ENCODE results near the gene SALL2. TPM values are rescaled to one million over a fixed set of nuclear protein-coding genes. Genes with fewer than 3 reads are reported as not detected.

The SALL2 gene
- total RNA-seq, 1 experiment from 2014 or later: 0.47 TPM

DNA sequence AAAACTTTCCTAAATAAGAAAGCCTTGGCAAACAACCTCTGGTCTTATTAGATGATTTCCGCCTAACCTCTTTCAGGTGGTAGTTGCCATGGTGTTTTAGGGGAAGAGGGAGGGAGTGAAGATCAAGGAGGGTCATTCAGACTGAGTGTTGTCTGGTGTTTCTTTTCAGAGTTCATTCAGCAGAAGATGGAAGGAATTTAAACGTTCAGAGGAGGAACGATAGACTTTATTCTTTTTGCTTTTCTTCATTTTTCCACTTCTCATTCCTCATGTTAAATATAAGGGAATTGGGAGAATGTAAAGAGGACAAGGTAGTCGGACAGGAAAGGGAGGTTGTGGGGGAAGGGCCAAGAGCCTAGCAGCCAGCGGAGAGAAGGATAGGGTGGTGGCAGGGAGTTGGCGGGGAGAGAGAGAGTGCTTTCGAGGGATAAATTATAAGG is 17.4 kb upstream of the SALL2 start:
- Histone ChIP-seq H3K9me2 (ENCODE audit: insufficient read depth) (no peaks in the 10 kb centered on the region), H3K27me3 (ENCODE audit: insufficient read depth, low read length) (0 out of 2 replicates have a peak, but pooled peaks cover 3% of the 10 kb centered on the region), H4K20me1 (ENCODE audit: insufficient read depth) (no peaks in the 10 kb centered on the region), H3K4me1 (ENCODE audit: control insufficient read depth in 1 of 2, insufficient read depth in 2 of 2, low read length in 2 of 2) (no peaks in the 10 kb centered on the region), H3K9me3 (ENCODE audit: control insufficient read depth in 1 of 2, insufficient read depth in 1 of 2, low read depth in 1 of 2, low read length in 2 of 2) (no peaks in the 10 kb centered on the region), H3K79me2 (ENCODE audit: insufficient read depth, low read length) (no peaks in the 10 kb centered on the region), H3K4me3 (replicated peaks in 1 of 2; ENCODE audit: low read depth in 1 of 2, low read length in 2 of 2) (no peak overlapping the region), H3K27ac (ENCODE audit: low read depth, low read length) (no peak overlapping the region), H2AFZ (ENCODE audit: low read depth, low read length, poor library complexity, severe bottlenecking) (no peak overlapping the region), H3K4me2 (ENCODE audit: low read length) (no peak overlapping the region), H3K36me3 (ENCODE audit: control insufficient read depth in 1 of 2, insufficient read depth in 2 of 2, low read length in 2 of 2) (no peaks in the 10 kb centered on the region), H3K9ac (ENCODE audit: low read length) (no peak overlapping the region)
- POLR2A ChIA-PET: no interaction called here
- no peak for TF ChIP-seq SP1 (IDR thresholded peaks at IDR 0.05; ENCODE audit: low read depth)
- no peak for TF ChIP-seq ZFX (IDR thresholded peaks at IDR 0.05)
- TF ChIP-seq ELF1 (IDR thresholded peaks at IDR 0.05; ENCODE audit: borderline replicate concordance, low read depth): no peak
- TF ChIP-seq, protein P1, sequence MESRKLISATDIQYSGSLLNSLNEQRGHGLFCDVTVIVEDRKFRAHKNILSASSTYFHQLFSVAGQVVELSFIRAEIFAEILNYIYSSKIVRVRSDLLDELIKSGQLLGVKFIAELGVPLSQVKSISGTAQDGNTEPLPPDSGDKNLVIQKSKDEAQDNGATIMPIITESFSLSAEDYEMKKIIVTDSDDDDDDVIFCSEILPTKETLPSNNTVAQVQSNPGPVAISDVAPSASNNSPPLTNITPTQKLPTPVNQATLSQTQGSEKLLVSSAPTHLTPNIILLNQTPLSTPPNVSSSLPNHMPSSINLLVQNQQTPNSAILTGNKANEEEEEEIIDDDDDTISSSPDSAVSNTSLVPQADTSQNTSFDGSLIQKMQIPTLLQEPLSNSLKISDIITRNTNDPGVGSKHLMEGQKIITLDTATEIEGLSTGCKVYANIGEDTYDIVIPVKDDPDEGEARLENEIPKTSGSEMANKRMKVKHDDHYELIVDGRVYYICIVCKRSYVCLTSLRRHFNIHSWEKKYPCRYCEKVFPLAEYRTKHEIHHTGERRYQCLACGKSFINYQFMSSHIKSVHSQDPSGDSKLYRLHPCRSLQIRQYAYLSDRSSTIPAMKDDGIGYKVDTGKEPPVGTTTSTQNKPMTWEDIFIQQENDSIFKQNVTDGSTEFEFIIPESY (IDR thresholded peaks at IDR 0.05; ENCODE audit: extremely low read depth, insufficient replicate concordance, low read length): no peak
- no peak for TF ChIP-seq FOSL1 (IDR thresholded peaks at IDR 0.05; ENCODE audit: low read depth)
- no peak for TF ChIP-seq SRF (IDR thresholded peaks at IDR 0.05; ENCODE audit: low read depth)
- no peak for TF ChIP-seq REST (IDR thresholded peaks at IDR 0.05; ENCODE audit: low read depth)
- no peak for TF ChIP-seq MAX (IDR thresholded peaks at IDR 0.05)
- TF ChIP-seq JUND (IDR thresholded peaks at IDR 0.05): no peak
- no peak for TF ChIP-seq SIN3A (IDR thresholded peaks at IDR 0.05; ENCODE audit: low read depth)
- no peak for TF ChIP-seq ZNF274 (IDR thresholded peaks at IDR 0.05; ENCODE audit: low read depth, low read length)
- no peak for TF ChIP-seq RAD21 (IDR thresholded peaks at IDR 0.05; ENCODE audit: low read depth)
- TF ChIP-seq EZH2 (IDR thresholded peaks at IDR 0.05): no peak
- TF ChIP-seq TCF7L2 (IDR thresholded peaks at IDR 0.05; ENCODE audit: borderline replicate concordance, extremely low read depth, insufficient read depth, insufficient read length): no peak
- TF ChIP-seq, protein P2, sequence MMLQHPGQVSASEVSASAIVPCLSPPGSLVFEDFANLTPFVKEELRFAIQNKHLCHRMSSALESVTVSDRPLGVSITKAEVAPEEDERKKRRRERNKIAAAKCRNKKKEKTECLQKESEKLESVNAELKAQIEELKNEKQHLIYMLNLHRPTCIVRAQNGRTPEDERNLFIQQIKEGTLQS (IDR thresholded peaks at IDR 0.05): no peak
- TF ChIP-seq POLR2A (IDR thresholded peaks at IDR 0.05; ENCODE audit: borderline replicate concordance, extremely low read depth, insufficient read depth, insufficient read length): no peak
- TF ChIP-seq YY1 (IDR thresholded peaks at IDR 0.05; ENCODE audit: extremely low read depth, insufficient replicate concordance, low read depth, low read length): no peak
- no peak for TF ChIP-seq EZH2phosphoT487 (IDR thresholded peaks at IDR 0.05; ENCODE audit: borderline replicate concordance)
- intact Hi-C loops (cut with micrococcal nuclease): no loop called here
- CTCF ChIA-PET: no interaction called here
- RAD21 ChIA-PET (ENCODE audit: low non-redundant PET in 1 of 2, low total read pairs in 2 of 2, uncharacterized antibody in 2 of 2, unreplicated experiment in 2 of 2): no interaction called here
- ATAC-seq (no peak), DNase-seq (ENCODE audit: low read depth, low spot score) (no peak)
- no TSS peak for BruUV-seq (replicated peaks)

Data from HCT116 (cell line).